Iris pigment epithelial cell (primary cell): ENCODE data around the gene BNC2.
"Not testable (repeated sequence)": the region's sequence is repeated elsewhere in the genome, so short reads cannot be mapped to it uniquely, and the experiment has no call there.

Source experiments
- DNase-seq: peaks from one replicate; pipeline ENCODE4 v3.0.0-alpha.2; 2011; ENCODE audit warnings: low read depth

BNC2 gene, protein sequence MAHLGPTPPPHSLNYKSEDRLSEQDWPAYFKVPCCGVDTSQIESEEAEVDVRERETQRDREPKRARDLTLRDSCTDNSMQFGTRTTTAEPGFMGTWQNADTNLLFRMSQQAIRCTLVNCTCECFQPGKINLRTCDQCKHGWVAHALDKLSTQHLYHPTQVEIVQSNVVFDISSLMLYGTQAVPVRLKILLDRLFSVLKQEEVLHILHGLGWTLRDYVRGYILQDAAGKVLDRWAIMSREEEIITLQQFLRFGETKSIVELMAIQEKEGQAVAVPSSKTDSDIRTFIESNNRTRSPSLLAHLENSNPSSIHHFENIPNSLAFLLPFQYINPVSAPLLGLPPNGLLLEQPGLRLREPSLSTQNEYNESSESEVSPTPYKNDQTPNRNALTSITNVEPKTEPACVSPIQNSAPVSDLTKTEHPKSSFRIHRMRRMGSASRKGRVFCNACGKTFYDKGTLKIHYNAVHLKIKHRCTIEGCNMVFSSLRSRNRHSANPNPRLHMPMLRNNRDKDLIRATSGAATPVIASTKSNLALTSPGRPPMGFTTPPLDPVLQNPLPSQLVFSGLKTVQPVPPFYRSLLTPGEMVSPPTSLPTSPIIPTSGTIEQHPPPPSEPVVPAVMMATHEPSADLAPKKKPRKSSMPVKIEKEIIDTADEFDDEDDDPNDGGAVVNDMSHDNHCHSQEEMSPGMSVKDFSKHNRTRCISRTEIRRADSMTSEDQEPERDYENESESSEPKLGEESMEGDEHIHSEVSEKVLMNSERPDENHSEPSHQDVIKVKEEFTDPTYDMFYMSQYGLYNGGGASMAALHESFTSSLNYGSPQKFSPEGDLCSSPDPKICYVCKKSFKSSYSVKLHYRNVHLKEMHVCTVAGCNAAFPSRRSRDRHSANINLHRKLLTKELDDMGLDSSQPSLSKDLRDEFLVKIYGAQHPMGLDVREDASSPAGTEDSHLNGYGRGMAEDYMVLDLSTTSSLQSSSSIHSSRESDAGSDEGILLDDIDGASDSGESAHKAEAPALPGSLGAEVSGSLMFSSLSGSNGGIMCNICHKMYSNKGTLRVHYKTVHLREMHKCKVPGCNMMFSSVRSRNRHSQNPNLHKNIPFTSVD

DNA sequence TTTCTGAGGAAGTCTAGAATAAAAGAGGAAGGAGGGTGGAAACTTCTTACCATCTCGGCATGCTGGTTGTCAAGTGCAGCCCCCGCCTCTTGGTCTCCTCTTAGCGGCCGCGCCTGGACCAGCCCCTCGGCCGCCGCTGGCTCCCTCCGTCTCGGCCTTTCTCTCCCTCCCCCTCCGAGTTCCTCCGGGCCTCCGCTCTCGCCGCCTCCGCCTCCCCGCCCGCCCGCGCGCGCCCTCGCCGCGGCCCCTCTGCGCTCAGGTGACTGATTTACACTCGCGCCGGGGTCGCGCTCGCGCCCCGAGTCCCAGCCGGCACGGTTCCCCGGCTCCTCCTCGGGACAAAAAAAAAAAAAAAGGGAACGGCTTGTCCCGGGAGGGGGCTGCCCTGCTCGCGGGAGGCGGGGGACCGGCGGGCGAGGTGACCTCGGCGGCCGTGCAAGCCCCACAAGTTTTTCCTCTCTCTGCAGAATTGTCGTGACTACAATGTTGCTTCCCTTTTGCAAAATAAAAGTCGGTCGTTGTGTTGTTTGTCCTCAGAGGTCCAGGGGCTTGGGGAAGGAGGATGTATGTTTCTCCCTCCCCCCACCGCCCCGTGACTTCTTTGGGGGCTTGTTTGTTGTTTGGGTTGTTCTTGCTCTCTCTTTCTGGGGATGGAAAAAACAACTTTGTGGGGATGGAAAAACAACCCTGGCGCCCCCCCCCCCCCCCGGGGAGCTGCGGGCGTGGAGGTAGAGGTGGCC lies at the start of gene BNC2:
Gene BNC2, minus strand, starts transcription at position 75 of the 740 bp plus-strand sequence. Its CDS starts 22 bp downstream, at position 53.
- DNase-seq, result peak; percentile 72

DNA sequence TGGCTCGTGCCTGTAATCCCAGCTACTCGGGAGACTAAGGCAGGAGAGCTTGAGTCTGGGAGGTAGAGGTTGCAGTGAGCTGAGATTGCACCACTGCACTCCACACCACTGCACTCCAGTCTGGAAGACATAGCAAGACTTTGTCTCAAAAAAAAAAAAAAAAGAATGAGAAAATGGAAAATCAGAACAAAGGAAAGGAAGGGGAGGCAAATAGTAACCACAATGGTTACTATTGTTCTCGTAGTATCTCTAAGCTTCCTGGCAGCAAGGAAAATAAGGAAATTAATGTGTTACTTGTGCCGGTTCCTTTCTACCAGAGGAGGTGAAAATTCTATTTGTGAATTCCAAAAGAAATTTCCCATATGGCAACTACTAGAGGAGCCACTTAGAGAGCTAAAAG lies 48.5 kb upstream of the BNC2 start:
- no peak for DNase-seq

DNA sequence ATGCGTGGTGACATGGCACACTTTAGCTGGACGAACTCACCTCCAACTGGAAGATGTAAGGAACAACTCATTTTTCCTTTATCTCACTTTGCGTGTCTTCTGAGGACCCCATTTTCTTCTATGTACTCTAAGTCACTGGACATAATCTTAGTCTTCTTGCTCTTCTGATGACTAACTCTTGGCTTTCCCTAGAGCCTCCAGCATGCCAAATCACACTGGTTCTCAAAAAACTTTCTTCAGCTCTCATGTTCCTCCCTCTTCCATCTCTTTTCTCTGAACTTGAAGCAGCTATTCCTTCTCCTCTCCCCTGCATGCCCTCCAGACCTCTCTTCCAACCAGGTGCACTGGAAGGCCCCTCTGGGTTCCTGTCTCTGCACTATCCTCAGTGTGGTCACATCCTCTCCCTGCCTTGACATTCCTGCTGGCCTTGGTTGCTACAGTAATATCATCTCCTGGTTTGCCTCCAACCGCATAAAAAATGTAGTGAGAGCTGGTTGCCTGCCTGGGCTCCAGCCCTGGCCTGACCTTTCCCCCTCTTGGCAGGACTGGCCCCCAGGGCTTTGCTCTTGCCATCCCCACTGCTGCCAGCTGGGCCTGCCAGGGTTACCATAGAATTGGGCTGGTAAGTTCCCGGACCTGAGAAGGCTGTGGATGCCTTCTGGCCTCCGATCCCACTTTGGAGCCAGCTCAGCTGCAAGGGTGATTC lies 44.8 kb upstream of the BNC2 start:
- no peak for DNase-seq

DNA sequence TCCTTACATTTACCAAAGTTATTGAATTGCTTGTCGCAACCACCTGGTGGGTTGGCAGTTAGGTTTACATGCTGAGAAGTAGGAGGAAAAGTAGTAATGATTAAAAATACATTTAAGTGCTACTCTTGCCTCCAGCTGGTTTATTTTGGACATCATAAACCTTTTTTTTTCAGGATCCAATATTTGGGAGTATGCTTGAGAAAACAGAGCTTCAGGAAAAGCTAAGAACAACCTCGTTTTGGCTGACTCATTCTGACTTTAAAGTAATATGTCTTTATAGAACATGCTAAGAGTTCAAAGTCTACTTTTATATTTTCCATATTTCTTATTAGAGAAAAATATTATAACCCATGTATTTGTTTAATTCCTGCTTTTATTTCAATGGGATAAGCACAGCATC lies 41.7 kb upstream of the BNC2 start:
- DNase-seq, result peak; percentile 7

DNA sequence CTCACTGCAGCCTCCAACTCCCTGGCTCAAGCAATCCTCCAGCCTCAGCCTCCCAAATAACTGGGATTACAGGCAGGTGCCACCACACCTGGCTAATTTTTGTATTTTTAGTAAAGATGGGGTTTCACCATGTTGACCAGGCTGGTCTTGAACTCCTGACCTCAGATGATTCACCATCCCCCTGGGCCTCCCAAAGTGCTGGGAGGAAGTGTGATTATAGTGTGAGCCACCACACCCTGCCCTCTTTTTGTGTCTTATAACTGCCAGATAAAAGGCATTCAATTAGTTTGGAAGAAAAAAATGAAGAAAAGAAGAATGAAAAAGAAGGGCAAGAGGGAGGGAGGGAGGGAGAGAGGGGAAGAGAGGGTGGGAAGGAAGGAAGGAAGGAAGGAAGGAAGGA lies 37.7 kb upstream of the BNC2 start:
- DNase-seq, result not testable (repeated sequence)

DNA sequence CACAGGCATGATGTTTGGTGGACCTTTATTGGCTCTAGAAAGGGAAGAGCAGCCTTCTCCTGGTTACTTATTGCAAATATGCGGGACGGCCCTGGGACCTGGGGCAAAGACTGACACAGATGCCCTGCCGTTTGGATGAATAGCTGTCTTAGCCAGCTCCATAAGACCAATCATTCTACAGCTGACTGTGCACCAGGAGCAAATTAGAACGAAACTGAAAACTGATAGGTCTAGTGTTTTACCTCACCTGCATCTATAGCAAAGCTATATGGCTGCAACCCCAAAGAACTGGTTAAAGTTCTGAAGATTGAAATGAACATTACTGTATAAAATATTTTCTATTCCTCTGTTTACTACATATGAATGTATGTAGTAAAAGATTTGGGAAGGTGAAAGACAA lies 34.2 kb upstream of the BNC2 start:
- DNase-seq, result no peak

DNA sequence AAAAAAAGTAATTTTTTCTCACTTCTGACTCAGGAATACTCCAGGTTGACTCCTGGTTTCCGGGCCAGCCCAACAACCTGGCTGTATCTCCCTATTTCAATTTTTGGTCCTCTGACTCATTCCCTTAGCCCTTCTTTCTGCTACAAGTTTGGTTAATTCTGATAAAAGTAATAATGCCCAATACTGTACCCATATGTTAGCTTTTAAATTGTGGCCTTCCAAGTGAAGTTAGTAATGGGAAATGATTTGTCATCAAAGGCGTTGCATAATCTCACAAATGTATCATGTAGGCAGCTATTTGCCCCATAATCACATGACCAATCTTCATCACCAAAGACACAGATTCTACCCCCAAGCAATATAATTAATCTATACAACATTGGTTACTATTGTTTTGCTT lies 31.1 kb upstream of the BNC2 start:
- peak; percentile 64 for DNase-seq

DNA sequence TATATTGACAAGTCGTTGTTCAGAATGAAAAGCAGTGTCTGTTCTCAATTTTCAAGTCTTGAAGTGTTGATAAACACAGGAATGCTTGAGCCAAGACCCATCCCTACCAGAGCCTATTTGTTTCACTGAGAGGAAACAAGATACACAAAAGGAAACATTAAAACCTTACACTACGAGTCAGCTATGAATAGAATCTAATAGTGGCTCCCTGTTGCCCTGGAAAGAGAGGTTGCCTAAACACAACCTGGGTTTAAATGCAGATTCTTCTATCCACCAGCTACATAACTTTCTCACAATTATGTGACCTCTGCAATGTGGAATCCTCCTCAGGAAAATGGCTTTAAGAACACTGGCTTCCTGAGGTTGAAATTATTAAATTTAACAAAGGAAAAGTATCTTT lies 29.1 kb upstream of the BNC2 start:
- peak; percentile 67 for DNase-seq

DNA sequence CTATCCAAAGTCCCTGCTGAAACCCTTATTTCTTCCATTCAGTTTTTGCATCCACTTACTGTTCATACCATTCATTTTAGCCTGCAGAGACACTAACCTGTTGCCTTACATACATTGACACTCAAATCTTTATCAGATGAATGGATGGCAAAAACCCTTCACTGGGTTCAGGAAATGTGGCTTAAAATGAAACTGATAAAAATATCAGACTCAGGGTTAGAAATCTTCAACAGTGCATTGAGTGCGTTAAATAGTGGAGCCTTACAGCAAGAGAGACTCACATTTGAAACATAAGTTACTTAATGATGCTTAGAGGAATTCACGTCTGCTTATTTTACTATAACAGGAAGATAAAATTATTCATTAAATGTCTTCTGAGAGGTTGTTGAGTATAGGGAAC lies 28.0 kb upstream of the BNC2 start:
- no peak for DNase-seq

DNA sequence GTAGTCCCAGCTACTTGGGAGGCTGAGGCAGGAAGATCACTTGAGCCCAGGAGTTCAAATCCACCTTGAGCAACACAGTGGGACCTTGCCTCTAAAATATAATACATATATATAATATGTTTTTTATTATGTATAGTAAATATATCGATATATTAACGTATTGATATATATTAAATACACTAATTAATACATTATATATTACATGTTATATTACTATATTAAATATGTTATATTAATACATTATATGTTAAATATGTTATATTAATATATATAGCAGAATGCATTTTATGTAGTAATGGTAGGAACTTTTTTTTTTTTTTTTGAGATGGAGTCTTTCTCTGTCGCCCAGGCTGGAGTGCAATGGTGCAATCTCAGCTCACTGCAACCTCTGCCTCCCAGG lies 18.1 kb upstream of the BNC2 start:
- no peak for DNase-seq

DNA sequence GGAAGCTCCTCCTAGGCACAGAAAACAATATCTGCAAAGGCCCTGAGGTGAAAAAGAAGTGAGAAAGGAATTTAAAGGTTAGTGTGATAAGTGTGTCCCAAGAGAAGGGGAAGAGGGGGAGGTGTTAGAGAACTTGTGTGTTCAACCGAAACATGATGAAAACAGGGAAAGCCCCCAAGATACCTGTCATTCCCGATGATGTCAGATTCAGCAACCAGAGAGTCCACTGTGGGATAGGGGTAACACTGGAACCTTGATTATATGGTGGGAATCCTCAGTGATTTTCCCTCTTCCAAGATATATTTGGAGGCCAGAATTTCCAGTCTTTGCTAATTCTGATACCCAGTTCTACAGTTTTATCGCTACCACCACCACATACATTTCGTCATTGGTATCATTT lies 15.5 kb upstream of the BNC2 start:
- DNase-seq, result peak; percentile 7

DNA sequence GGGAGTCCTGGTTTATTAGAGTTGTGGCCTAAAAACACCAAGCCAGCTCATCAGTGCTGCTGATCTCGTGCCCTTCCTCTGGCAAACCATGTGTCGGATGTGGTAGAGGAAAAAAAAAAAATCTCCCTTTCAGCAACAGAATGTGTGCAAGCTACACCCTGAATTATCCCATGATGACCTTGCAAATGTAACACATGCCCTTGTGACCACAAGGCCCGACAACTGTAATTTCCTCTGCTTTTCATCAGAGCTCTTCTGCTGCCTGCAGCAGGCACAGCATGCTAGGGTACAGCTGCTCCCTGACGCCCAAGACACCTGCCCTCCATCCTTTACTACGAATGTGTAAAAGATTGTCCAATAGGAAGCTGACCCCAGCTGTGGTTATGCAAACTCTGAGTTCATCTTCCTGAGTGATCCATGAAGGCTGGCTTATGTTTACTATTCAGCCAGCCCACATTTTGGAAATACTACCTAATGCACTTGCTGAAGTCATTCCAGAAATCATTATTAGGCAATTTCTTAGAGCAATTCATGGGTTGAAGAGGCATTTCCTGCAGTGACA lies 14.6 kb upstream of the BNC2 start:
- DNase-seq, result peak; percentile 89

DNA sequence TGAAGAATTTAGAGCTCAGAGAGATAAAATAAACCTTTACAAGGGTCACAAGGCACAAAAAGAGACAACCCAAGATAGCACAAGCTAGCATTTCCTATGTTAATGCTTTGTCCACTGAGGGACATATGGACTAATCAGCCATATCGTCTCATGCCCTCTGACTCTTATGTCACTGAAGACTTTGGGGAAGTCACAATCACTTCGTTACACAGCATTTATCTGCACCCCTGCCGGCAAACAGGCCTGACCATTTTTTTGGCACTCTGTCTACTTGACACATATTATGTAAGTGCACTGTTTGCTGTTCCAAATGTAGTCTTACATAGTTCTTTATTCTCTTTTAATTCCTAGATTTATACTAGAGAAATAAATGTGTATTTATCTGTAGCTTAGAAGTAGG lies 13.9 kb upstream of the BNC2 start:
- no peak for DNase-seq

DNA sequence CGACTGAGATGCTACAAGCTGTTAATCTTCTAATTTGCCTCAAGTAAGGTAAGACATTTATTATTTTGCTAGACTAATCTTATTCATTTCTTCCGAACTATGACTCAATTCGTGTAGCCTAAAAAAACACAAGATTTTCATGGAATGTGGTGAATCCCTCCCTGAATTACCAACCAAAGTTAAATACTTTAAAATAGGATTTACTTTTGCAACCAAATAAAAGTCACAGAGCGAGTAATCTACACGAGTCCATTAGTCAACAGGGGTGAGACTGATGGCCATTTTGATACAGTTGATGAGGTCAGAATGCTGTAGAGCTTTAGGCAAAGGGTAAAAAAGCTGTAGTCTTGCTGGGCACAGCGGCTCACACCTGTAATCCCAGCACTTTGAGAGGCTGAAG lies 13.1 kb upstream of the BNC2 start:
- no peak for DNase-seq

DNA sequence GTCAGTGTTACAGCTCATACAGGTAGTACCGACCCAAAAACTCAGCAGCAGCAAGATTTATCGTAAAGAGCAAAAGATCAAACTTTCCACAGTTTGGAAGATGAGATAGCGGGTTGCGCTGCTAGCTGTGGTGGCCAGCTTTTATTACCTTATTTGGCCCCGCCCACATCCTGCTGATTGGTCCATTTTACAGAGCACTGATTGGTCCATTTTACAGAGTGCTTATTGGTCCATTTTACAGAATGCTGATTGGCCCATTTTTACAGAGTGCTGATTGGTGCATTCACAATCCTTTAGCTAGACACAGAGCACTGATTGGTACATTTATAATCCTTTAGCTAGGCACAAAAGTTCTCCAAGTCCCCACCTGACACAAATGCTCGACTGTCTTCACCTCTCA lies 12.0 kb upstream of the BNC2 start:
- DNase-seq, result not testable (repeated sequence)

DNA sequence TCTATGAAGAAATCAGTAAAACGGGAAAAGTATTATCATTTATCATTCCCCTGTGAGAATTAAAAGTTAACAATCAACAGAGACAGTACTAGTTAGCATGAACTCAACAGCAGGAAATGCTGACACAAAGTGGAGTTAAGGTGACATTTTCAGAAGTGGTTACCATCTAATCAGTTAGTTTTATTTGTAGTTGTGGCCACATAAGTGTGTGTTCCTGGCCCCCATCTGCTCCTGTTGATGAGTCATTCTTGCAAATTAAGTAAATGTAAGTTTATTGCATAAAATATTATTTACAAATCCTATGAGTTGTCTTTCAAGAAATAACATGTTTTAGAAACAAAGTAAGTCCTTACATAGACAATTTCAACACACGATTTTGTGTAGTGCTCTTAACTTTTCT lies 8.9 kb upstream of the BNC2 start:
- peak; percentile 62 for DNase-seq

DNA sequence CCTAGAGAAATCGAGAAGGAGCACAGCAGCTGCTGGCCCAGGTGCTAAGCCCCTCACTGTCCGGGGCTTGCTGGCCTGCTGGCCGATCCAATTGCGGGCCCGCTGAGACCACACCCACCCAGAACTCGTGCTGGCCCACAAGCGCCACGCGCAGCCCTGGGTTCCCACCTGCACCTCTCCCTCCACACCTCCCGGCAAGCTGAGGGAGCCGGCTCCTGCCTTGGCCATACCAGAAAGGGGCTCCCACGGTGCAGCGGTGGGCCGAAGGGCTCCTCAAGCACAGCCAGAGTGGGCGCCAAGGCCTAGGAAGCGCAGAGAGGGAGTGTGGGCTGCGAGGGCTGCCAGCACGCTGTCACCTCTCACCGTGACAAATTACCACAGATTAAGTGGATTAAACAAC lies 6.8 kb upstream of the BNC2 start:
- no peak for DNase-seq

DNA sequence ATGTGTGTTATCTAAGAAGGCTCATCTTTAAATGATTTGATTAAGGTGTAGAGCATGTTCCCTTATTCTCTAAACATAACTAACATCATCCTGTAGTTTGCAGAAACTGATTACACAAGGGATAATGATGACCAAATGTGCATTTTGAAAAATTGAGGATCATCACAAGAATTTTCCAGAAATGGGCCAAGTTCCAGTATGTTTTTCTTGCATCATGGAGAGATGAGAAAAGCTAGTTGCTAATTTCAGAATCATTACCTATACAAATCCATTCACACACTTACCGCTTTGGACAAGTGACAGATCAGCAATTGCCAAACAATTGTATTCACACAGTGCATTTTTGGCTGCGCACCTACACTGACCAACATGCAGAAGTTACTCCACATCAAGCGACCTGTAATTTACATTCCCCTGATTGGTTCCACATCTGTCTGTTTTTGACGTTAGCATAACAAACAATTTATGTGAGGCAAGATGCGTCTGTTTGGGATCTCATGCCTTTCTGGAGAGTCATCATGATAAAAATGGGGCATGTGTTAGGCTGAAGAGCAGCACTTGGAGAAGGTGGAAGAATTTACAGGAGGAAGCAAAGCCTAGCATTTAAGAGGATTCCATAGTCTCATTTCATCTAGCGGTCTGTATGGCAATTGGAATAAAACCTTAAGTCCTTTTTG lies 2.8 kb upstream of the BNC2 start:
- DNase-seq, result peak; percentile 78

DNA sequence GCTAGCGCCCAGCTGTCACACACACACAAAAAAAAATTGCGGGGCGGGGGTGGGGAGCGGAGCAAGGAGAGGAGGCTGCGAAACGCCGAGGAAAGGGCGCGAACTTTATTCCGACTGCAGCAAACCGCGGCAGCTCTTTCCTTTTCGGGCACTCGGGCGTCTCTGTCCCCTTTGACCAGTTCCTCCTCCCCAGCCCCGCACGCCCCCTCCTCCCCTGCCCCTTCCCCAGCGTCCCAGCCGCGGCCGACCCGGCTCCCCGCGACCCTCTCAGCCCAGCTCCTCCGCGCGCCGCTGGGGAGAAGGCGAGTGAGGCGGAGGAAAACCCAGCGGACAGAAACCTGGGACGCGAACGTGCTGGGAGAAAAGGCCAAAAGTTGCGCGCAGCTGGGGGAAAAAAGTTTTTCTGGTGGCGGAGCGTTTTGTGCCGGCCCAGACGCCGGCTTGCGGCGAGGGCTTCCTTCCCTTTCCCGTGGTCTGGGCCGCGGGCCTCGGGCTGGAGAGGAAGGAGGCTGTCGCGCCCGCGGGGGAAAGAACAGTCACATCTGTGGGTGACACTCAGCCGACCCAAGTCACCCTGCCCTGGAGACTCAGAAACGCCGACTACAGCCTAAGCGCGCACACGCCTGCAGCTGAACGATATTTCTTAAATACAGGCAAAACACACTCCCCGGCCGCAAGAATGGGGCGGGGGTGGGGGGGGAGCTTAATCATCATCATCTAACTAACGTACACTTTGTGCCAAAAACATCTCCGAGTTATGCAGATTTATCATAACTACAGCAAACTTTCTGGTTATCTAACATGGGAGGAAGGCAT lies 1.1 kb upstream of the BNC2 start:
- peak; percentile 95 for DNase-seq
